ENCODE results near the gene SRGN. TPM values are rescaled to one million over a fixed set of nuclear protein-coding genes. Genes with fewer than 3 reads are reported as not detected.

The SRGN gene
- total and polyA plus RNA-seq, 11 donors = 28.8 to 214 (median 54.7) TPM

GRCh38 chr10:69142983-69143382, 55.1 kb downstream of the SRGN start:
- H3K4me1 ChIP-seq = peaks cover 0 to 13% (median 0%) of the 10 kb centered on the region in 12 donors
- DNase-seq (no peak), ATAC-seq (no peak)
- H3K27ac ChIP-seq = no peak overlapping the region
- 59 to 96% (median 79%) methylated on average over 3 of the region's 3 CpGs for WGBS, 4 donors
- intact Hi-C loops (cut with DNase I) = no loop called here
- no peaks in the 10 kb centered on the region for H3K27me3 ChIP-seq
- TF ChIP-seq POLR2A (IDR thresholded peaks at IDR 0.05) (no peak), CTCF (IDR thresholded peaks at IDR 0.05) (no peak)
- no peak overlapping the region for H3K4me3 ChIP-seq
- no peaks in the 10 kb centered on the region for H3K9me3 ChIP-seq
- peaks cover 0 to 11% (median 2%) of the 10 kb centered on the region in 9 donors for H3K36me3 ChIP-seq

- peaks cover 0 to 9% (median 0%) of the 10 kb centered on the region in 9 donors for H3K36me3 ChIP-seq
- intact Hi-C loops (cut with DNase I) = no loop called here
Observed at GRCh38 chr10:69145329-69145728, 57.4 kb downstream of the SRGN start.

GRCh38 chr10:69145864-69146263, 58.0 kb downstream of the SRGN start:
- ATAC-seq (no peak), DNase-seq (no peak)
- H3K4me1 ChIP-seq = peaks cover 0 to 13% (median 0%) of the 10 kb centered on the region in 12 donors

More at GRCh38 chr10:69145329-69145728, 57.4 kb downstream of the SRGN start:
- Histone ChIP-seq H3K27me3 (no peaks in the 10 kb centered on the region), H3K27ac (no peak overlapping the region), H3K9me3 (no peaks in the 10 kb centered on the region), H3K4me3 (no peak overlapping the region), H3K4me1 (peaks cover 0 to 13% (median 0%) of the 10 kb centered on the region in 12 donors)
- TF ChIP-seq POLR2A (IDR thresholded peaks at IDR 0.05) (no peak), CTCF (IDR thresholded peaks at IDR 0.05) (no peak)
- DNase-seq = no peak
- WGBS, 4 donors = 95 to 100% (median 98%) methylated on average over 1 of the region's 1 CpG
- no peak for ATAC-seq

GRCh38 chr10:69146759-69147158, 58.9 kb downstream of the SRGN start:
- DNase-seq (no peak), ATAC-seq (no peak)
- 52 to 68% (median 60%) methylated on average over 2 of the region's 2 CpGs for WGBS, 4 donors
- Histone ChIP-seq H3K9me3 (no peaks in the 10 kb centered on the region), H3K27me3 (no peaks in the 10 kb centered on the region), H3K4me3 (no peak overlapping the region), H3K4me1 (peaks cover 0 to 13% (median 0%) of the 10 kb centered on the region in 12 donors), H3K36me3 (peaks cover 0 to 9% (median 0%) of the 10 kb centered on the region in 9 donors), H3K27ac (no peak overlapping the region)
- intact Hi-C loops (cut with DNase I) = no loop called here
- TF ChIP-seq POLR2A (IDR thresholded peaks at IDR 0.05) = no peak
- no peak for TF ChIP-seq CTCF (IDR thresholded peaks at IDR 0.05)

More at GRCh38 chr10:69145864-69146263, 58.0 kb downstream of the SRGN start:
- TF ChIP-seq POLR2A (IDR thresholded peaks at IDR 0.05) = no peak
- no peak for TF ChIP-seq CTCF (IDR thresholded peaks at IDR 0.05)
- no peak overlapping the region for H3K27ac ChIP-seq
- intact Hi-C loops (cut with DNase I) = no loop called here
- peaks cover 0 to 9% (median 0%) of the 10 kb centered on the region in 9 donors for H3K36me3 ChIP-seq
- 96 to 98% (median 98%) methylated on average over 8 of the region's 8 CpGs for WGBS, 4 donors
- no peaks in the 10 kb centered on the region for H3K27me3 ChIP-seq
- no peaks in the 10 kb centered on the region for H3K9me3 ChIP-seq
- no peak overlapping the region for H3K4me3 ChIP-seq

Measured in heart left ventricle (tissue), 16 donors.